HEK293 (cell line): ENCODE measurements around the gene UCK2.

Experiments
- CTCF ChIA-PET: fragments of 350-600 bp; formaldehyde crosslinking; extraction: SDS; loops from one replicate; lab custom pipeline; 2021; ENCODE audit warnings: antibody characterized with exemption; lab: Yijun Ruan, JAX
- POLR2A ChIA-PET: fragments of 300-600 bp; formaldehyde crosslinking; extraction: SDS; loops from one replicate; lab custom pipeline; 2020; ENCODE audit warnings: antibody characterized with exemption, inconsistent platforms; lab: Yijun Ruan, JAX
- H3K27ac ChIP-seq: fragments of 200-500 bp; sonication (Bioruptor generic); 2 replicates; pipeline ENCODE4 v1.5.1; 2014; ENCODE audit warnings: low read depth, low read length, control low read depth, inconsistent platforms; ENCODE audit errors: extremely low read depth
- H3K36me3 ChIP-seq, 2 experiments: fragments of 200-500 bp in 1 of 2; sonication (Bioruptor generic) in 1 of 2; 1 replicate in 1 of 2; 2 replicates in 1 of 2; pipeline ENCODE4 v1.5.1; 2014 to 2017; ENCODE audit warnings: inconsistent platforms in 2 of 2, low read length in 2 of 2; ENCODE audit not compliant: control insufficient read depth in 2 of 2, insufficient read depth in 1 of 2
- H3K4me1 ChIP-seq: fragments of 200-500 bp; sonication (Bioruptor generic); 2 replicates; pipeline ENCODE4 v1.5.1; 2014; ENCODE audit warnings: mild to moderate bottlenecking, low read length, inconsistent platforms; ENCODE audit not compliant: control insufficient read depth, insufficient read depth
- H3K4me3 ChIP-seq: 2 replicates; pipeline ENCODE4 v1.5.1; 2011; ENCODE audit warnings: low read depth, mild to moderate bottlenecking, control low read depth, low read length, moderate library complexity
- H3K9me3 ChIP-seq: fragments of 200-500 bp; sonication (Bioruptor generic); 2 replicates; pipeline ENCODE4 v1.5.1; 2014; ENCODE audit warnings: low read depth, low read length, inconsistent platforms; ENCODE audit not compliant: control insufficient read depth, insufficient read depth
- GLI2 ChIP-seq: fragments of 450-650 bp; formaldehyde crosslinking; IDR thresholded peaks from 2 replicates; pipeline ENCODE4; 2017; ENCODE audit warnings: missing biosample characterization, missing genetic modification characterization, low read depth, borderline replicate concordance
- GLIS2 ChIP-seq: fragments of 450-650 bp; formaldehyde crosslinking; IDR thresholded peaks from 2 replicates; pipeline ENCODE4 v1.5.1; 2016; ENCODE audit warnings: missing biosample characterization, missing genetic modification characterization
- KLF8 ChIP-seq: fragments of 450-650 bp; formaldehyde crosslinking; IDR thresholded peaks from 2 replicates; pipeline ENCODE4 v1.5.1; 2016; ENCODE audit warnings: missing biosample characterization, missing genetic modification characterization
- OVOL3 ChIP-seq: fragments of 450-650 bp; formaldehyde crosslinking; IDR thresholded peaks from 2 replicates; pipeline ENCODE4 v1.5.1; 2016; ENCODE audit warnings: missing biosample characterization, missing genetic modification characterization
- REPIN1 ChIP-seq: fragments of 450-650 bp; formaldehyde crosslinking; IDR thresholded peaks from 2 replicates; pipeline ENCODE4 v1.5.1; 2017; ENCODE audit warnings: missing biosample characterization, missing genetic modification characterization, low read depth
- ZNF133 ChIP-seq: fragments of 450-650 bp; formaldehyde crosslinking; IDR thresholded peaks from 2 replicates; pipeline ENCODE4 v1.5.1; 2016; ENCODE audit warnings: missing biosample characterization, missing genetic modification characterization
- ZNF2 ChIP-seq: fragments of 450-650 bp; formaldehyde crosslinking; IDR thresholded peaks from 2 replicates; pipeline ENCODE4 v1.5.1; 2016; ENCODE audit warnings: missing biosample characterization, missing genetic modification characterization
- ZNF548 ChIP-seq: fragments of 450-650 bp; formaldehyde crosslinking; IDR thresholded peaks from 2 replicates; pipeline ENCODE4 v1.5.1; 2016; ENCODE audit warnings: missing biosample characterization, missing genetic modification characterization
- ZNF555 ChIP-seq: fragments of 450-650 bp; formaldehyde crosslinking; conservative IDR thresholded peaks from 2 replicates; pipeline ENCODE4 v1.5.1; 2017; ENCODE audit warnings: missing biosample characterization, mild to moderate bottlenecking, missing genetic modification characterization, inconsistent platforms
- ZNF654 ChIP-seq: fragments of 450-650 bp; formaldehyde crosslinking; IDR thresholded peaks from 2 replicates; pipeline ENCODE4 v1.5.1; 2016; ENCODE audit warnings: low read depth, missing biosample characterization, missing genetic modification characterization
- ZNF701 ChIP-seq: fragments of 450-650 bp; formaldehyde crosslinking; IDR thresholded peaks from 2 replicates; pipeline ENCODE4 v1.5.1; 2016; ENCODE audit warnings: missing biosample characterization, missing genetic modification characterization
- TF ChIP-seq, protein P1 (sequence below): fragments of 450-650 bp; formaldehyde crosslinking; IDR thresholded peaks from 2 replicates; pipeline ENCODE4 v1.5.1; 2016; ENCODE audit warnings: missing biosample characterization, missing genetic modification characterization
- TF ChIP-seq, protein P2 (sequence below): fragments of 450-650 bp; formaldehyde crosslinking; IDR thresholded peaks from 2 replicates; pipeline ENCODE4 v1.5.1; 2016; ENCODE audit warnings: missing biosample characterization, missing genetic modification characterization
- TF ChIP-seq, protein P3 (sequence below): fragments of 450-650 bp; formaldehyde crosslinking; IDR thresholded peaks from 2 replicates; pipeline ENCODE4 v1.5.1; 2016; ENCODE audit warnings: missing biosample characterization, missing genetic modification characterization
- TF ChIP-seq, protein P4 (sequence below): fragments of 450-650 bp; formaldehyde crosslinking; IDR thresholded peaks from 2 replicates; pipeline ENCODE4 v1.5.1; 2017; ENCODE audit warnings: missing biosample characterization, missing genetic modification characterization
- TF ChIP-seq, protein P5 (sequence below): fragments of 450-650 bp; formaldehyde crosslinking; IDR thresholded peaks from 2 replicates; pipeline ENCODE4 v1.5.1; 2016; ENCODE audit warnings: missing biosample characterization, missing genetic modification characterization
- TF ChIP-seq, protein P6 (sequence below): fragments of 450-650 bp; formaldehyde crosslinking; IDR thresholded peaks from 2 replicates; pipeline ENCODE4 v1.5.1; 2016; ENCODE audit warnings: missing biosample characterization, missing genetic modification characterization

The UCK2 gene

DNA sequence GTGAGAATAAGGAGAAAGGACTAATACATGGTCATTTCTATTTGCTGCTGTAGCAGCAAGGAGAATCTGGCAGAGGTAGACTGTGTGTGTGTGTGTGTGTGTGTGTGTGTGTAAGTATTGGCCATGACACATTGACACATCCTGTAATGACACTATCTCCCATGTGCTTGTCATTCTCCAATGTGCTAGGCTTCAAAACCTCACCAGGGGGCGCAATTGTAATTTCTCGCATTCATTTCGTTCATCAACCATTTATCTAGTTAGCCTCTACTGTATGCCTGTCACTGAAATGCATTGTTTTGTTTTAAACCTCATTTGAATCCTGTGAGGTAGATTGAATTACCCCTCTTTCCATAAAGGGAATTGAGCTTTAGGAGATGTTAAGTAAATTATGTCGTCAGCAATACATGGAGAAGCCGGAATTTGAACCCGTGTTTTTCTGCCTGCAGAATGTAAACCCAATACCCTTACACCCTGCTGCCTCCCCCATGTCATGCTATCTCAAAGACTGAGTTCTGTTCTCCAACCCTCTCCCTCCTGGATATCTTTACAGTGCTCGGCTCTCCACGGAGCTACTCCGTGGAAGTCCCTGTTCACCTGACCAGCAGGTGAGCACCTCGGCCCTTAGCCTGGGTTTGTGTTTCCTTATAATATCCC lies 100.8 kb downstream of the UCK2 start:
- POLR2A ChIA-PET, result no interaction called here
- H3K4me3 ChIP-seq, result no peak overlapping the region
- CTCF ChIA-PET, result interaction anchor here (0.5 to 2.6 kb wide), 27 partner anchors 12 to 666 kb away, joined by 3 to 15 read pairs (median 4); no protein-coding TSS in a partner anchor

DNA sequence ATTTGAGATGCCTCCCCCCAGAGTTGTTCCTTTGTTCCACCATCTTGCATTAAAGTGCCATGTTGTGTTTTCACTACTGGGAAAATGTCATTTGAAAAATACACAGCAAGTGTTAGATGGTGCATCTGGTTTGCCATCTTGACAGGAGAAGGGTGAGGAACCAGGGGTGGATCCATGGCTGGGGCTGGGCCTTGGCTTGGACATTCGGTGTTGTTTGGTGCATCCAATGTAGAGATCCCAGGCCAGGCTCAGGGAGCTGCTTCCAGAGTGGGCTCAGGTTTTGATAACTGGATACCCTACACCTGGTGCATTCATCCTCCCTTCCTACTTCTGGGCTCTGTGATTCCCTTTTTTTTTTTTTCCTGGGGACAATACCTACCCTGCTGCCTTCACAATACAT lies 103.5 kb downstream of the UCK2 start:
- Histone ChIP-seq H3K9me3 (no peaks in the 10 kb centered on the region), H3K4me1 (no peaks in the 10 kb centered on the region), H3K27ac (no peak overlapping the region), H3K36me3 (no peaks in the 10 kb centered on the region), H3K4me3 (no peak overlapping the region)
- ChIA-PET CTCF (no interaction called here), POLR2A (no interaction called here)
- TF ChIP-seq REPIN1 (tag by site-specific recombination), result no peak
- no peak for TF ChIP-seq ZNF133 (tag by site-specific recombination)
- TF ChIP-seq, protein P1, sequence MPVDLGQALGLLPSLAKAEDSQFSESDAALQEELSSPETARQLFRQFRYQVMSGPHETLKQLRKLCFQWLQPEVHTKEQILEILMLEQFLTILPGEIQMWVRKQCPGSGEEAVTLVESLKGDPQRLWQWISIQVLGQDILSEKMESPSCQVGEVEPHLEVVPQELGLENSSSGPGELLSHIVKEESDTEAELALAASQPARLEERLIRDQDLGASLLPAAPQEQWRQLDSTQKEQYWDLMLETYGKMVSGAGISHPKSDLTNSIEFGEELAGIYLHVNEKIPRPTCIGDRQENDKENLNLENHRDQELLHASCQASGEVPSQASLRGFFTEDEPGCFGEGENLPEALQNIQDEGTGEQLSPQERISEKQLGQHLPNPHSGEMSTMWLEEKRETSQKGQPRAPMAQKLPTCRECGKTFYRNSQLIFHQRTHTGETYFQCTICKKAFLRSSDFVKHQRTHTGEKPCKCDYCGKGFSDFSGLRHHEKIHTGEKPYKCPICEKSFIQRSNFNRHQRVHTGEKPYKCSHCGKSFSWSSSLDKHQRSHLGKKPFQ (tag by site-specific recombination), result no peak
- no peak for TF ChIP-seq KLF8 (tag by site-specific recombination)
- TF ChIP-seq OVOL3 (tag by site-specific recombination), result no peak
- TF ChIP-seq ZNF555 (tag by site-specific recombination), result no peak
- no peak for TF ChIP-seq GLI2
- no peak for TF ChIP-seq GLIS2 (tag by site-specific recombination)
- TF ChIP-seq, protein P2, sequence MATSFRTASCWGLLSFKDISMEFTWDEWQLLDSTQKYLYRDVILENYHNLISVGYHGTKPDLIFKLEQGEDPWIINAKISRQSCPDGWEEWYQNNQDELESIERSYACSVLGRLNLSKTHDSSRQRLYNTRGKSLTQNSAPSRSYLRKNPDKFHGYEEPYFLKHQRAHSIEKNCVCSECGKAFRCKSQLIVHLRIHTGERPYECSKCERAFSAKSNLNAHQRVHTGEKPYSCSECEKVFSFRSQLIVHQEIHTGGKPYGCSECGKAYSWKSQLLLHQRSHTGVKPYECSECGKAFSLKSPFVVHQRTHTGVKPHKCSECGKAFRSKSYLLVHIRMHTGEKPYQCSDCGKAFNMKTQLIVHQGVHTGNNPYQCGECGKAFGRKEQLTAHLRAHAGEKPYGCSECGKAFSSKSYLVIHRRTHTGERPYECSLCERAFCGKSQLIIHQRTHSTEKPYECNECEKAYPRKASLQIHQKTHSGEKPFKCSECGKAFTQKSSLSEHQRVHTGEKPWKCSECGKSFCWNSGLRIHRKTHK (tag by site-specific recombination), result no peak
- TF ChIP-seq, protein P3, sequence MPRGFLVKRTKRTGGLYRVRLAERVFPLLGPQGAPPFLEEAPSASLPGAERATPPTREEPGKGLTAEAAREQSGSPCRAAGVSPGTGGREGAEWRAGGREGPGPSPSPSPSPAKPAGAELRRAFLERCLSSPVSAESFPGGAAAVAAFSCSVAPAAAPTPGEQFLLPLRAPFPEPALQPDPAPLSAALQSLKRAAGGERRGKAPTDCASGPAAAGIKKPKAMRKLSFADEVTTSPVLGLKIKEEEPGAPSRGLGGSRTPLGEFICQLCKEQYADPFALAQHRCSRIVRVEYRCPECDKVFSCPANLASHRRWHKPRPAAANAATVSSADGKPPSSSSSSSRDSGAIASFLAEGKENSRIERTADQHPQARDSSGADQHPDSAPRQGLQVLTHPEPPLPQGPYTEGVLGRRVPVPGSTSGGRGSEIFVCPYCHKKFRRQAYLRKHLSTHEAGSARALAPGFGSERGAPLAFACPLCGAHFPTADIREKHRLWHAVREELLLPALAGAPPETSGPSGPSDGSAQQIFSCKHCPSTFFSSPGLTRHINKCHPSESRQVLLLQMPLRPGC, result no peak
- TF ChIP-seq ZNF701 (tag by site-specific recombination), result no peak

More for the DNA sequence above, 100.8 kb downstream of the UCK2 start:
- no peaks in the 10 kb centered on the region for H3K4me1 ChIP-seq
- no peaks in the 10 kb centered on the region for H3K9me3 ChIP-seq
- no peak overlapping the region for H3K27ac ChIP-seq
- H3K36me3 ChIP-seq, result no peaks in the 10 kb centered on the region
- TF ChIP-seq, protein P4, sequence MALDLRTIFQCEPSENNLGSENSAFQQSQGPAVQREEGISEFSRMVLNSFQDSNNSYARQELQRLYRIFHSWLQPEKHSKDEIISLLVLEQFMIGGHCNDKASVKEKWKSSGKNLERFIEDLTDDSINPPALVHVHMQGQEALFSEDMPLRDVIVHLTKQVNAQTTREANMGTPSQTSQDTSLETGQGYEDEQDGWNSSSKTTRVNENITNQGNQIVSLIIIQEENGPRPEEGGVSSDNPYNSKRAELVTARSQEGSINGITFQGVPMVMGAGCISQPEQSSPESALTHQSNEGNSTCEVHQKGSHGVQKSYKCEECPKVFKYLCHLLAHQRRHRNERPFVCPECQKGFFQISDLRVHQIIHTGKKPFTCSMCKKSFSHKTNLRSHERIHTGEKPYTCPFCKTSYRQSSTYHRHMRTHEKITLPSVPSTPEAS, result peak; percentile 94
- TF ChIP-seq, protein P5, sequence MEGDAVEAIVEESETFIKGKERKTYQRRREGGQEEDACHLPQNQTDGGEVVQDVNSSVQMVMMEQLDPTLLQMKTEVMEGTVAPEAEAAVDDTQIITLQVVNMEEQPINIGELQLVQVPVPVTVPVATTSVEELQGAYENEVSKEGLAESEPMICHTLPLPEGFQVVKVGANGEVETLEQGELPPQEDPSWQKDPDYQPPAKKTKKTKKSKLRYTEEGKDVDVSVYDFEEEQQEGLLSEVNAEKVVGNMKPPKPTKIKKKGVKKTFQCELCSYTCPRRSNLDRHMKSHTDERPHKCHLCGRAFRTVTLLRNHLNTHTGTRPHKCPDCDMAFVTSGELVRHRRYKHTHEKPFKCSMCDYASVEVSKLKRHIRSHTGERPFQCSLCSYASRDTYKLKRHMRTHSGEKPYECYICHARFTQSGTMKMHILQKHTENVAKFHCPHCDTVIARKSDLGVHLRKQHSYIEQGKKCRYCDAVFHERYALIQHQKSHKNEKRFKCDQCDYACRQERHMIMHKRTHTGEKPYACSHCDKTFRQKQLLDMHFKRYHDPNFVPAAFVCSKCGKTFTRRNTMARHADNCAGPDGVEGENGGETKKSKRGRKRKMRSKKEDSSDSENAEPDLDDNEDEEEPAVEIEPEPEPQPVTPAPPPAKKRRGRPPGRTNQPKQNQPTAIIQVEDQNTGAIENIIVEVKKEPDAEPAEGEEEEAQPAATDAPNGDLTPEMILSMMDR (tag by site-specific recombination), result peak; percentile 53
- 0 out of 2 replicates have a peak, but pooled peaks have one; percentile 26 for TF ChIP-seq ZNF2 (tag by site-specific recombination)
- TF ChIP-seq ZNF654, result peak; percentile 63
- no peak for TF ChIP-seq ZNF548 (tag by site-specific recombination)
- TF ChIP-seq, protein P6, sequence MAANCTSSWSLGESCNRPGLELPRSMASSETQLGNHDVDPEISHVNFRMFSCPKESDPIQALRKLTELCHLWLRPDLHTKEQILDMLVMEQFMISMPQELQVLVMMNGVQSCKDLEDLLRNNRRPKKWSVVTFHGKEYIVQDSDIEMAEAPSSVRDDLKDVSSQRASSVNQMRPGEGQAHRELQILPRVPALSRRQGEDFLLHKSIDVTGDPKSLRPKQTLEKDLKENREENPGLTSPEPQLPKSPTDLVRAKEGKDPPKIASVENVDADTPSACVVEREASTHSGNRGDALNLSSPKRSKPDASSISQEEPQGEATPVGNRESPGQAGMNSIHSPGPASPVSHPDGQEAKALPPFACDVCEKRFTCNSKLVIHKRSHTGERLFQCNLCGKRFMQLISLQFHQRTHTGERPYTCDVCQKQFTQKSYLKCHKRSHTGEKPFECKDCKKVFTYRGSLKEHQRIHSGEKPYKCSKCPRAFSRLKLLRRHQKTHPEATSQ, result no peak
